MM.1S (cell line): Measurements from ENCODE around the gene MED13.

Source experiments
- CTCF ChIP-seq: fragments of 300-600 bp; sonication (generic); IDR thresholded peaks from 2 replicates; pipeline ENCODE4 v1.5.1; 2016; ENCODE audit warnings: antibody characterized with exemption, low read length, mixed read lengths
- EZH2phosphoT487 ChIP-seq: fragments of 300-600 bp; sonication (generic); IDR thresholded peaks from 2 replicates; pipeline ENCODE4 v1.6.1; 2018; ENCODE audit warnings: antibody characterized with exemption, low read length

DNA sequence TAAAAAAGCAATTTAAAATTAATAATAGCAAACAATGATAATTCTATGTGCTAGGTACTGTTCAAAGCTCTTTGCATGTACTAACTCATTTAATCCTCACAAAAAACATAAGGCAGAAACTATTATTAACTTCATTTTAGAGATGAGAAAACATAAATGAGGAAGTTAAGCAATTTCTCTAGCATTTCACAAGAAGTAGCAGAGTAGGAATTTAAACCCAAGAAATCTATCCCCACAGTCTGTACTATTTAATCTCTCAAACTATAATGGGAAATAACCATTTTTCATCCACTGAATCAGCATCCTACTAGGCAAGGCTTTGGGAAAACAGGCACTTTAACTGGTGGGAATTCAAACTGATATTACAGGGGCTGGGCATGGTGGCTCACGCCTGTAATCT lies 95.0 kb downstream of the MED13 start:
- TF ChIP-seq CTCF: no peak
- TF ChIP-seq EZH2phosphoT487: no peak
